CD4-positive, alpha-beta T cell treated with Interleukin-6 for 4 hours (primary cell): ENCODE results near the gene TRIM7.
"Not testable (repeated sequence)": the region's sequence is repeated elsewhere in the genome, so short reads cannot be mapped to it uniquely, and the experiment has no call there.

ENCODE experiments used
- DNase-seq: peaks from one replicate; pipeline ENCODE4 v3.0.0-alpha.2; 2020; ENCODE audit warnings: mixed read lengths

The TRIM7 gene

DNA sequence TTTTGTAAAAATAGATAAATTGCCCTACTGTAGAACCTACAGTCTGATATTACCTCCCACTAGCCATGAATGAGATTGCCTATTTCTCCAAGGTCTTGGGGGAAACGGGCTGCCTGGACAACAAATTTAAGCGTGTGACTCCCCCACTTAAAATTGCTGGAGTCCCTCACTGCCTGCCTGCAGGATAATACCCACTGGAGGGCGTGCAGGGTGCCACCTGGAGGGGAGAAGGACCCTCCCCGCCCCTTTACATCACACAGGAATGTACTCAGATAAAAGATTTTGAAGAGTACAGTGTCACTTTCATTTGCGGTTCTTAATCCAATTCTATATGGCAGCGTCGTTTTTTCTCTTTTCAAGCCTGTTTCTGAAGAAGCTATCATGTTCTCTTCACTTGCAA lies 6.2 kb upstream of the TRIM7 start:
- DNase-seq, result peak; percentile 53

DNA sequence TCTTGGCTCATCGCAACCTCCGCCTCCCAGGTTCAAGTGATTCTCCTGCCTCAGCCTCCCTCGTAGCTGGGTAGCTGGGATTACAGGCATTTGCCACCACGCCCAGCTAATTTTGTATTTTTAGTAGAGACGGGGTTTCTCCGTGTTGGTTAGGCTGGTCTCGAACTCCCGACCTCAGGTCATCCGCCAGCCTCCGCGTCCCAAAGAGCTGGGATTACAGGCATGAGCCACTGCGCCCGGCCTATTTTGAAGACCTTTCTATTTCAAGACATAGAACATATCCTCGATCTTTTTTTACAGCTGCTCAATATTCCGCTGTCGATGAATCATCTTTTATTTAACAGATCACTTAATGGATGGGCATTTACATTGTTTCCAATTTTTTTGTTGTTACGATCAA lies 5.7 kb upstream of the TRIM7 start:
- DNase-seq, result not testable (repeated sequence)

DNA sequence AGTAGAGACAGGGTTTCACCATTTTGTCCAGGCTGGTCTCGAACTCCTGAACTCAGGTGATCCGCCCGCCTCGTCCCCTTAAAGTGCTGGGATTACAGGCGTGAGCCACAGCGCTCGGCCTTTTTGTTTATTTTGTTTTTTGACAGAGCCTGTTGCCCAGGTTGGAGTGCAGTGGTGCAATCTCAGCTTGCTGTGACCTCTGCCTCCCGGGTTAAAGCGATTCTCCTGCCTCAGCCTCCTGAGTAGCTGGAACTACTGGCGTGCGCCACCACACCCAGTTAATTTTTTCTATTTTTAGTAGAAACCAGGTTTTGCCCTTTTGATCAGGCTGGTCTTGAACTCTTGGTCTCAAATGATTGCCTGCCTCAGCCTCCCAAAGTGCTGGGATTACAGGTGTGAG lies 5.2 kb upstream of the TRIM7 start:
- DNase-seq, result not testable (repeated sequence)

DNA sequence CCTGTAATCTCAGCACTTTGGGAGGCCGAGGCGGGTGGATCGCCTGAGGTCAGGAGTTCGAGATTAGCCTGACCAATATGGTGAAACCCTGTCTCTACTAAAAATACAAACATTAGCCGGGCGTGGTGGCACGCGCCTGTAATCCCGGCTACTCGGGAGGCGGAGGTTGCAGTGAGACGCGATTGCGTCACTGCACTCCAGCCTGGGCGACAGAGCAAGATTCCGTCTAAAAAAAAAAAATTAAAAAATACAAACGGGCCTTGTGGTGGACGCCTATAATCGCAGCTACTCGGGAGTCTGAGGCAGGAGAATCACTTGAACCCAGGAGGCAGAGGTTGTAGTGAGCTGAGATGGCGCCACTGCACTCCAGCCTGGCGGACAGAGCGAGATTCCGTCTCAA lies 4.0 kb upstream of the TRIM7 start:
- not testable (repeated sequence) for DNase-seq

DNA sequence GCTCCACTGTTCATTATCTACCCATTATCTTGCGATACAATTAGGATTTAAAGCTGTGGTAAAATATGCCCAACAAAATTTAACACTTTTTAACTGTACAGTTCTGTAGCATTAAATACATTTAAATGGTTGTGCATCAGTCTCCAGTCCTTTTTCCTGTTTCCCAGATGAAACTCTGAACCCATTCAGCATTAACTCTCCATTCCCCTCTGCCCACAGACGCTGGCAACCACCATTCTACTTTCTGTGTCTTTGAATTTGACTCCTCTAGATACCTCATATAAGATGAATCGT lies 2.9 kb upstream of the TRIM7 start:
- no peak for DNase-seq

DNA sequence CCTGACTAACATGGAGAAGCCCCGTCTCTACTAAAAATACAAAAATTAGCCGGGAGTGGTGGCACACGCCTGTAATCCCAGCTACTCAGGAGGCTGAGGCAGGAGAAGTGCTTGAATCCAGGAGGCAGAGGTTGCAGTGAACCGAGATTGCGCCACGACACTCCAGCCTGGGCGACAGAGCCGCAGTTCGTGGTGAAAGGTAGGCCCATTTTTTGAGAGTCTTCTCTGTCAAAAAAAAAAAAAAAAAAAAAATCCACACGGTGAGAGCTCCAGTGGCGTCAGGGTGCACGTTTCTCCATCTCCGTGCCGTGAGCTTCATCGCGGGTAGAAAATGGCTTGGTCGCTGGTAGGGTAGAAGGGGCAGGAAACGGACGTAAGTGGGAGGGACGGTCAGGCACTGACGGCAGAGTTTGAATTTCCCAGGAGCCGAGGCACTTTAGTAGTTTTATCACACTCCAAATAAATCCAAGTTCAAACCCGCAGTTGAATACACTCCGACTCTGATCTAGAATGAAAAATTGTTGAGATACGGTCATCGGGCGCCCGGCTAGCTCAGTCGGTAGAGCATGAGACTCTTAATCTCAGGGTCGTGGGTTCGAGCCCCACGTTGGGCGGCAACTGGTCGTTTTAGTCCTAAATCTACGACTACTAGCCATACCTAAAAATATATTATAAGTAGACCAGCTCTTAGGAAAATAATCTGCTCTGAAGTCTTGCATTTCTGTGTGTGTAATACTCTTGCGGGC lies 2.4 kb upstream of the TRIM7 start:
- DNase-seq, result peak; percentile 80

DNA sequence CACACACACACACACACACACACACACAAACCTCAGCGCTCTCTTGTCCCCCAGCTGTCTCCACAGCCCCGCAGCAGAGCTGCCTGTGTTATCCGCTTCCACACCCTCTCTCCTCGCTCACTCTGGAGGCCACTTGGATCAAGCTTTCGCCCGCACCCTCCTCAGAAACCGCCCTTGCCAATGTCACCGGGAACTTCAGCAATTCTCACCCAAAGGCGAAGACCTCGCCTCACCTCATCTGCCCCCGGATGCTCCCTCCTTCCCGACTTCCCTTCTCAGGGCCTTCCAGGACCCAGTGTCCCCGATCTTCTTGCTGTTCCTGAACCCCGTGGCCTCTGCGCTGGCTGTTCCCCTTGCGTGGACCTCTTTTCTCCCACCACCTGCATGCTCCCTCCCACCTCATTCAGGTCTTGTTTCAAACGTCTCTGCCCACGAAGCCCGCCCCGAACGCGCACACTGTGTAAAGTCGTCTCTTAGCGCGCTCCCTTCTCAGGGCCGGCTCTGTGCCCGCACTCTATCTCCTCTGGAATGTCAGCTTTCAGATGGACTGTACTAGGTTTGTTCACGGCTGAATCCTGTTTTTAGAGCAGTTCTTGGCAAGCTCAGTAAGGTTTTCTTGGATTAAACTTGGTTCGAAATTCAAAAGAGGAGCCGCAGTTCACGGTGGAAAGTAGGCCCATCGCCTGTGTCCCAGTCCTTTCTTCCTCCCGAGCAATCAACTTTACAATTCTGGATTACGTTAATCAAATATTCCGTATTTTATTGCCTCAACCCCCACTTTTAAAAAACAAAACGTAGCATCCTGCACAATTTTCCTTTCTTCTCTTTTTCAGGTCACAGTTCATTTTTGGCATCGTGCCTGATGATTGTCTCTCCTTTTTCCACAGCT lies 1.0 kb upstream of the TRIM7 start:
- DNase-seq, result peak; percentile 49

DNA sequence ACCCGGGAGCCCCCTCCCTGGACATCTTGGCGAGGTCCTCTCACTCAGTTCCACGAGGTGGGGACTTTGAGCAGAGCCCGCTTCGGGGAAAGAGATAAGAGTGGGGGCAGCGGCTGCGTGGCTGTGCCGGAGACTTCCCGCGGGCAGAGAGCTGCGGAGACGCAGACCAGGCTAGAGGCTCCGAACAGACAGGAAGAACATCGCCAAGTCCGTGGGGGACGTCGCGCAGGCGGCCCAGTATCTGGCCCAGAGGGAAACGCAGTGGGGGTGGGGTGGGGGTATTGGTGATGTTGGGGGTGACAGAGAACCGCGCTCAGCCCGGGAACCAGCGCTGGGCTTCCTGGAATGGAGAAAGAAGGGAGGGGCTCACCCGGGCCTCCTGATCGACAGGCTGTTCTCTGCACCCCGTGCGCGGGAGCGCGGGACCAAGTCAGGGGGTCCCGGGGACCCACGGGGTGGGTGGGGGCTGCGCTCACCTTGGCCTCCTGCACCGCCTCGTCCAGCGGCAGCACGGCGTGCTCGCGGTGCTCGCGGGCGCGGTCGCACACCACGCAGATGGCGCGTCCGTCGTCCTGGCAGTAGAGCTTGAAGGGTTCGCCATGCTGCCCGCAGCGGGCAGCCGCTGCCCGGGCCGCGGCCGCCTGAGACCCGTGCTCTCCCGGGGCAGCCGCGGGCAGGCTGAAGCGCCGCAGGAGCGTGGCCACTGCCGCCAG lies 727 bp downstream of the TRIM7 start:
- peak; percentile 23 for DNase-seq

DNA sequence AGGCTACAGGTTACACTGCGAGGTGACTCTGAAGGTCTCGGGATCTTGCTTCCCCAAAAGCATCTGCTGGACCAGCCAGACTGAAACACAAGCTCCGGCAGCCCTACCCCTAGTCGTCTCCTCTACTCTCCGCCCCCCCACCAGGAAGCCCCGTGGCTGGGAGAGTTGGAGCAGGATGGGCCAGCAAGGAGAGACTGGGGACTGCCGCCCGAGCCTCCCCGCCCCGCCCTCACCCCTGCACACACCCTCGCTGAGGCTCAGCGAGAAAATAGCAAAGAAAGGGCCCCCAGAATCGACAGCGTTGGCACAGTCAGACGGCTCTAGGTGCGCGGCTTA lies 1.3 kb downstream of the TRIM7 start:
- no peak for DNase-seq

DNA sequence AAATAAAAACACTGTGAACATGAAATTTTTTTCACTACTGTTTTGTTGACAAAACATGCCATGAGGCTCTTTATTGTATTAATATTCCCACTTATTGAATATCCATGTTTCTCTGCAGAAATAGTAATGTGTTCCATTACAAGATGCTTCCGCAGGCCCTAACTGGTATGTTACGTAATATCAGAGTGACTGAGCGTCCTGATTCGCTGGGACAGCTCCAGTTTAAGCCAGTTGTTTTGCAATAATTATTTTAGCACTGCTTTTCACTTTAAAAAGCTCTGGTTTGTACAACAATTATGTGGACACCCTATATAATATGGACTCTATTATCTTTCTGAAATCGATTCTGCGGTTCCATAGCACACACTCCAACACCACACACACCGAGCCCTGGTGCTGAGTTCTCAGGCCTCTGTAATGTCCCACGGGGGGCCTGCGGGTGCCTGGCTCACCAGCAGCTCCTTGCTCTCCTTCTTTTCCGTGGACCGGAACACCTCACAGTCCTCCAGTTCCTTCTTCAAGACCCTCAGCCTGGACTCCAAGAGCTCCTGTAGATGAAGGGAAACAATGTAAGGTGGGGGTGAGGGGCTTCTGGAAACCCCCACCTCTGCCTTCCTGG lies 1.8 kb downstream of the TRIM7 start:
- no peak for DNase-seq

DNA sequence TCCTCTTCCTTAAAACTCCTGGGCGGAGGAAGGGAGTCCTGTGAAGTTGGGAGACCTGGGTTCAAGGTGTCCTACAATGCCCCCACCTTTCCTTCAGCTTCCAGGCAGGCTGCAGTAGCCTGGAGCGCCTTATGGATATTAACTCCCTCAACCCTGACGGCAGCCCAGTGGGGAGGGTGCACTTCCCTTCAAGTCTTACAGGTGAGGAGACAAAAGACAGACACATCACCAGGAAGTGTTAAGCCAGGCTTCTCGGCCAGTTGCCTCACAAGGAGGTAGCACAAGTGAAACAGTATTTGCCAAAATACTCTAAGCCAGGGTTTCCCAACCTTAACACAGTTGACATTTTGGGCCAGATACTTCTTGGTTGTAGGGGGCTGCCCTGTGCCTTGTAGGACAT lies 4.2 kb downstream of the TRIM7 start:
- no peak for DNase-seq

DNA sequence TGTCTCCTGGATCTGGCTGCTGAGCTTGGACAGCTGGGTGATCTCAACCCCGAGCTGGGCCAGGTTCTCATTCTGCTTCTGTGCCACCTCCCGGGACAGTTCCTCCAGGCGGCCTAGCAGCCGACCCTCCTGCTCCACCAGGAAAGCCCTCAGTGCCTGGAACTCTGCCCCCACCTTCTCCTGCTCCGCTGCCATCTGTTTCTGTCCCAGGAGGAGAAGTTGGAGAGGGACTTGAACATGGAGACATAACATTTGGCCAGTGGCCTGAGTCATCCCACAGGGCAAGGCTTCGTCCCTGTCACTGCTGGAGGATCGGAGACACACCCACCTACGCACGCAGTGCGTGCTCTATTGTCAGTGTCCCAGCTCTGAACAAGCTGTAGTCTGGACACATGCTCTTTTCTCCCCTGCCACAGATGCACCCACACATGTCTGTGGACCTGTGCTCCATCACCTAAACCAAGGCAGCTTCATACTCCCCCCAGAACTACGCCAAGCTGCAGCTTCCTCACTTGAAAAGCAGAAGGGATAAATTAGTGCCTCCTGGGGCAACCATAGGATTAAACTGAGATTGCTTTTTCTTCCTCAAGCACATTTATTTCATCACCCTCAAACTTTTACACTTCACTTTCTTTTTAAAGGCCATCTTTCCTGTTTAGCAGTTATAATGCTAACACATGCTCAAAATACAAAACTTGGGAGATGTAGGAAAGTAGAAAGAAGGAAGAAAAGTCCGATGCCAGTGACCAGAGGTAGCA lies 4.9 kb downstream of the TRIM7 start:
- no peak for DNase-seq

DNA sequence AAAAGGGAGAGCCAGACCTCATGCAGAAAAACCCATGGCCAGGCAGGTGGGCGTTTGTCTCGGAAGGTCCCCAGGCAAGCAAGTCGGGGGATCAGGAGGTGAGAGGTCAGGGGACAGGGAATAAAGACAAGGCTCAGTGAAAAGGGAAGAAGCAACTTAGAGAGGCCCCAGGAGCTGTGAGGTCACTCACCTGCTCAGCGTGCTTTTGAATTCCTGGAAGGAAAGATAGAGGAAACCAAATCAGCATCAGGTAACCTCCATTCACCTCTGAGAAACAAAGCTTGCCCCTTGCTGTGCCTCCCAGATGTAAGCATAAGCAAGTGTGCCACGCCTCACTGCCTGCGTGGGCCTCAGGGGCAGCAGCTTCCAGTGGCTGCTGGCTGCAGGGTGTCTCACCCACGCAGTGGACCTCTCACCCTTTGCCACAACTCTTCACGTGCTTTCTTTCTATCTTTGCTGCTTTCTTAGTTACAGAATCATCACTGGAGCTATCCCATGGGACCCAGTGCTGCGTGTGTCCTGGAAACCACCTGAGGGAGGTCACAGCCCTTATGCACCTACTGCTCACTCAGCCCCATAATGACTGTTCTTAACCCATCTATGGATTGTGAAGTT lies 6.0 kb downstream of the TRIM7 start:
- DNase-seq, result no peak

DNA sequence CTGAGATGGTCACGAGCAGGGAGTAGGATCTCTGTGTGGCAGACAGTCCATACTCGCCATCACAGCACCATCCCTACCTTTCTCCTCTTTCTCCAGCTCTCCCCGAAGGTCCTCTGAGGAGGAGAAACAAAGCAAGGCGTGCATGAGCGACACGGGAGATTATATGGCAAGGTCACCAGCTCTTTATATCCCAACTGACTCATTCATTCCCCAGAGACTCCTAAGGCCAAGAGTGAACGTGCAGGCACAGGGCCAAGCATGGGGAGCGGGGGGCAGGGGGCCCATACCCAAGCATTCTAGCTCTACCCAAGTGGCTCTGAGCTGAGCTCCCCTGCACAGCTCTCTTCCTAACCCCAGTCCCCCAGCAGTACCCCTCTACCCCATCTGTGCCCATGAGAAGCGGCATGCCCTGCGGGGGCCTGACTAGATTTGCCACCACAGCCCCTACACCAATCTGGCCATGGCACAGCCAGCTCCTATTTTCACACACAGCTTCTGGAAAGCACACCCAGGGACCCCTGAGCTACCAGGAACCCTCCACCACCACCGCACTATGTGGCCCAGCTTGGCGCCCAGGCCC lies 6.8 kb downstream of the TRIM7 start:
- no peak for DNase-seq

DNA sequence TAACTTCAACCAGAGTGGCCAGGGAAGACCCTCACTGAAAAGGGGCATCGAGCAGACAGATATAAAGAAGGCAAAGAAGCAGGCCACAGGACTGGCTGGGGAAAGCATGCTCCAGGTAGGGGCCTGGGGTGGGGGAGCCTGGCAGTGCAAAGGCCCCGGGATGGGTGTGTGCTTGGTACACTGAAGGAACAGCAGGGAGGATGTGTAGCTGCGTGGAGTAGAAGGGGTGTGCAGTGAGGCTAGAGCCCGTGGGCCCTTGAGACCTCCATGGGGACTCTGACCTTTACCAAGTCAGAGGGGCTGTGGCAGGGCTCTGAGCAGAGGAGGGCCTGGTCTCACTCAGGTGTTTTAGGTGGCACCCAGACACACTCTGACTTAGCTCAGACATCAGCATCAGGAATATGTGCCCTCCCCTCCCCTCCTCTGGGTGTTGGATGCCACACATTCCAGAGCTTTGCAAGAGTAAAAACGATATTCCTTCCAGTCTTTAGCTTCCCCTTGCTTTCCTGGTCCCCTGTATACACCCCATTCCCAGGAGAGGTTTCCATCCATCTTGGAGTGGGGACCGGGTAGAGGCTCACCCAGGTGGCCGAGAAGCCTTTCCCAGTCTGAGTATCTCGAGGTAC lies 7.6 kb downstream of the TRIM7 start:
- DNase-seq, result no peak

DNA sequence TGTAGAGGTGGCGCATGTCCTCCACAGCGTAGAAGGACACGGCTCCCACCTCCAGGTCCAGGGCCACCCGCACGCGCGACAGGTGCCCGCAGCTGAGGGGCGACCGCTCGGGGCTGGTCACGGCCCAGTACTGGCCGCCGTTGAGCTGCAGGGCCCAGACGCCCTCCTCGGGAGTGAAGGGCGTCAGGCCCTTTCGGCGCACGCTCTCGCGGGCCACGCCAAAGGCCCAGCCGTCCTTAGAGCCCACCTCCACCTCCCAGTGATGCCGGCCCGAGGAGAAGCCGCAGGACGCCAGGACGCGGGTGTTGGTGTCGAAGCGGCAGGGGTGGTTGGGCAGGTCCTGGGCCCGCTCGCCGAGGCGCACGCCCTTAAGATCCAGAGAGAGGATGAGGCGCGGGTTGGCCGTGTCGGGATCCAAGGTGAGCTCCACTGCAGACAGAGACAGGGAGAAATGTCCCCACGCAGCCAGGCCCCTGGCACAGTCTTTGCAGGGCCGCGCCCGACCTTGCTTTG lies 9.7 kb downstream of the TRIM7 start:
- DNase-seq, result no peak

DNA sequence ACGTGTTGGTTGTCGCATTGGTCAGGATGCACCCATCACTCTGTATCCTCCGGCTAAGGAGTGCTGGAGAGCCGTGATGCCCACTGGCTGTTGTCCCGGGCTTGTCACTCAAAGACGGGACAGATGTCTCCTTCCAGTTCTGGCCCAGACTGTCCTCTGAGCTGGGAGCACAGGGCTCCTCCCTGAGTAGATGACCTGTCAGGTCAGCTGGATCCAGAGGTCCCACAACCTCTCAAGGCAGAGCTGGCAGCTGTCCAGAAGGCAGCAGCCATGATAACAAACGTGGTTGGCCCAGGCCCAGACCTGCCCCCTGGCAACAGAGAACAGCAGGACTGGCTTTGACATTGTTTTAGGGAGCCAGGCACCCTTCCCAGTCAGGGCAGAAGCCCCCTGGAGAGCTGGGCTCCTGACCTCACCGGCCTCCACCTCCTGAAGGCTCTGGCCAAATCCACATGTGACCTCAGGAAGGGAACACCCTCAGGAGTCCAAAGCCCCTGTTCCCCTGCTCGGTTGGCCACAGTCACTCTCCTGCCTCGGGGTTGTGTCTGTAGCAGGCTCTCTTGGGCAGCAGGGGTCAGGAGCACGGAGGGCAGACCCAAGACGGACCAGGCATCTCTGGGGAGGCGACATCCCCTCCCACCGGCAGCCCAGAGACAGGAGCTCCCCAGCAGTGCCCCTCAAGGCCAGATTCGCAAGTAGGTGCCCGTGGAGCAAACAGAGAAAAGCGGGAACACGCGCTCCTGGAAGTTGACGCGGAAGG lies 10.3 kb downstream of the TRIM7 start:
- DNase-seq, result no peak

DNA sequence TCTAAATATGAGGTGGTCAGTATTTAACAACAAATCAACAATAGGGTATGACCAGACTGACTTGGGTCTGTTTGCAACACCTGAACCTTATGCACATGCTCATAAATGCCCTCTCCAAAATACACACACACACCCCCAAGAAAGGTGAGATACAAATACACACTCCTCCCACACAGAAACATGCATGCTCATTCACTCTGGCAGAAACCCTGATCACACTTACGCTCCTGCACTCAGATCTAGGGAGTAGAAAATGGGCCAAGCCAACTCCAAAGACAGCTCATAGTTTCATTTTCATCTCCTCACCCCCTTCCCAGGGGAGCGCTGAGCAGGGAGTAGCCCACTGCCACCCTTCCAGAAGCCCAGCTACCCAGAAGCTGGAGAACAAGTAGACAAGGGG lies 11.3 kb downstream of the TRIM7 start:
- no peak for DNase-seq

DNA sequence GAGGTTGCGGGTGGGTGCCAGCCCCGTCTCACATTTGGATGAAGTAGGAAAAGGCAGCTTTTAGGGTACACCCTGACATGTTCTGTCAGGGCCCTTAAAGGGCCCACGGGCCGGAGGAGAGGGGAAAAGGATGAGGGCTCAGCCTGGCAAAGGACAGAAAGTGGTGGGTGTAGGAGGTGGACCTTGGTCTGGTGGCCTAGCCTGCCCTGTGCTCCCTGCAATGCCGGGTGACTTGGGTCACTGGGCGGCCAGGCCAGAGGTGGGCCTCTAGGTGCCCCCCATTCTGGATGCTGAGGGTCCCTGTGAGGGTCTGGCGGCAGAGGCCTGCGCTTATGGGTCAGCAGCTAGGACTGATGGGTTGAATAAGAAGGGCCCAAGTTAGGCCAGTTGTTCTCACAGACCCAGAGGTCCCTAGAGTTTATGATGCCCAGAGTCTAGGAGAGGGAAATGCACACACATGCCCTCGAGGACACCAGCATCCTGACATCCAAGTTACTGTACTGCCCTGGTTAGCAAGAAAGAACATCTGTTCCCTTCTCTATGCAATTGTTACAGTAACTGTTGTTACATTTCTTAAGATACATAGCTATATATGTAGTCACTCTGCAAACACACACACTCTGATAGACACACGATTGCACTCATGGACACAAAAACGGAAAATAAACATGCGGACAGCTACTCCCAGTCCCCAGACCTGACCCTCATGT lies 12.5 kb downstream of the TRIM7 start:
- DNase-seq, result no peak
